ENCODE results near the gene CACNA2D4.

Gene CACNA2D4

GRCh38 chr12:1800401-1801302 lies 117.8 kb downstream of the CACNA2D4 start:
- TF ChIP-seq CTCF (IDR thresholded peaks at IDR 0.05; ENCODE audit: control insufficient read depth, extremely low read depth, insufficient read depth), result 0 out of 2 replicates have a peak, but pooled peaks have one; percentile 2
- no peak overlapping the region for H3K4me3 ChIP-seq (ENCODE audit: low read depth, low read length)
- no peak for DNase-seq (ENCODE audit: low read depth)

- H3K4me3 ChIP-seq (ENCODE audit: low read depth, low read length), result no peak overlapping the region
- TF ChIP-seq CTCF (IDR thresholded peaks at IDR 0.05; ENCODE audit: control insufficient read depth, extremely low read depth, insufficient read depth), result no peak
- no peak for DNase-seq (ENCODE audit: low read depth)
Observed at GRCh38 chr12:1799882-1800400, 118.5 kb downstream of the CACNA2D4 start.

- H3K4me3 ChIP-seq (ENCODE audit: low read depth, low read length), result no peak overlapping the region
- DNase-seq (ENCODE audit: low read depth), result no peak
- no peak for TF ChIP-seq CTCF (IDR thresholded peaks at IDR 0.05; ENCODE audit: control insufficient read depth, extremely low read depth, insufficient read depth)
Observed at GRCh38 chr12:1799051-1799881, 119.2 kb downstream of the CACNA2D4 start.

- no peak for TF ChIP-seq CTCF (IDR thresholded peaks at IDR 0.05; ENCODE audit: control insufficient read depth, extremely low read depth, insufficient read depth)
- H3K4me3 ChIP-seq (ENCODE audit: low read depth, low read length), result no peak overlapping the region
- no peak for DNase-seq (ENCODE audit: low read depth)
Observed at GRCh38 chr12:1798641-1799020, 119.8 kb downstream of the CACNA2D4 start.

GRCh38 chr12:1797991-1798640 lies 120.3 kb downstream of the CACNA2D4 start:
- TF ChIP-seq CTCF (IDR thresholded peaks at IDR 0.05; ENCODE audit: control insufficient read depth, extremely low read depth, insufficient read depth), result no peak
- DNase-seq (ENCODE audit: low read depth), result no peak
- H3K4me3 ChIP-seq (ENCODE audit: low read depth, low read length), result no peak overlapping the region

- no peak for DNase-seq (ENCODE audit: low read depth)
- no peak overlapping the region for H3K4me3 ChIP-seq (ENCODE audit: low read depth, low read length)
- no peak for TF ChIP-seq CTCF (IDR thresholded peaks at IDR 0.05; ENCODE audit: control insufficient read depth, extremely low read depth, insufficient read depth)
Observed at GRCh38 chr12:1797011-1797901, 121.2 kb downstream of the CACNA2D4 start.

Measured in LNCaP clone FGC (cell line).